HL-60 (cell line): ENCODE results near the gene PHF21B.

Experiments
- DNase-seq, 2 experiments: peaks; one replicate each; pipeline ENCODE4 v3.0.0-alpha.2; 2010 to 2020; ENCODE audit warnings: low read depth in 1 of 2, low spot score in 1 of 2
- H3K27ac ChIP-seq: fragments of 250-450 bp; sonication (Bioruptor Pico); replicated peaks from 2 replicates; pipeline ENCODE4 v1.5.1; 2020; ENCODE audit warnings: mild to moderate bottlenecking, moderate library complexity
- H3K27me3 ChIP-seq: fragments of 250-450 bp; sonication (Bioruptor Pico); 2 replicates; pipeline ENCODE4 v1.5.1; 2021; ENCODE audit warnings: mild to moderate bottlenecking, moderate library complexity; ENCODE audit not compliant: insufficient read depth, poor library complexity, severe bottlenecking
- H3K4me3 ChIP-seq: replicated peaks from 2 replicates; pipeline ENCODE4 v1.5.1; 2011; ENCODE audit warnings: mild to moderate bottlenecking, control low read depth, low read length; ENCODE audit not compliant: insufficient read depth
- GABPA ChIP-seq: IDR thresholded peaks from 2 replicates; pipeline ENCODE4 v1.6.1; 2012; ENCODE audit warnings: low read depth
- POLR2AphosphoS5 ChIP-seq: IDR thresholded peaks from 2 replicates; pipeline ENCODE4 v1.6.1; 2012; ENCODE audit warnings: low read depth
- SPI1 ChIP-seq: IDR thresholded peaks from 2 replicates; pipeline ENCODE4 v1.6.1; 2012; ENCODE audit warnings: low read depth, mild to moderate bottlenecking, borderline replicate concordance
- TF ChIP-seq, protein P1 (sequence below): IDR thresholded peaks from one replicate; pipeline ENCODE4 v1.5.1; 2011; ENCODE audit warnings: low read length, control low read depth, inconsistent platforms; ENCODE audit not compliant: insufficient read depth
- TF ChIP-seq, protein P2 (sequence below): IDR thresholded peaks from 2 replicates; pipeline ENCODE4 v1.6.1; 2012; ENCODE audit warnings: low read depth; ENCODE audit not compliant: insufficient replicate concordance

PHF21B gene

DNA sequence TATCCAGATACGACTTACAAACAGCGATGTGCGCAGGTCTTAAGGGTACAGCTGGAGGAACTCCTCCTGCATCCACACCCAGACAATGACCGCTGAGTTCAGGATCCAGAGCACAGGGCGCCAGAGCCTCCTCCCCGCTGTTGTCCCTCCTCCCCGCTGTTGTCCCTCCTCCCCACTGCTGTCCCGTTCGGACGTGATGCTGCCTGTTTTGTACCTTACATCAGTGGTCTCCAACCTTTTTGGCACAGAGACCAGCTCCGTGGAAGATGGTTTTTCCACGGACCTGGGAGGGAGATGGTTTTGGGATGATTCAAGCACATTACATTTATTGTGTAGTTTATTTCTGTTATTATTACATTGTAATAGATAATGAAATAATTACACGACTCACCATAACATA, 62.0 kb downstream of the PHF21B start:
- no peaks in the 10 kb centered on the region for H3K27me3 ChIP-seq
- H3K4me3 ChIP-seq = no peak overlapping the region
- DNase-seq = no peak
- H3K27ac ChIP-seq = no peak overlapping the region
- TF ChIP-seq GABPA (no peak), SPI1 (no peak), POLR2AphosphoS5 (no peak)
- TF ChIP-seq, protein P1, sequence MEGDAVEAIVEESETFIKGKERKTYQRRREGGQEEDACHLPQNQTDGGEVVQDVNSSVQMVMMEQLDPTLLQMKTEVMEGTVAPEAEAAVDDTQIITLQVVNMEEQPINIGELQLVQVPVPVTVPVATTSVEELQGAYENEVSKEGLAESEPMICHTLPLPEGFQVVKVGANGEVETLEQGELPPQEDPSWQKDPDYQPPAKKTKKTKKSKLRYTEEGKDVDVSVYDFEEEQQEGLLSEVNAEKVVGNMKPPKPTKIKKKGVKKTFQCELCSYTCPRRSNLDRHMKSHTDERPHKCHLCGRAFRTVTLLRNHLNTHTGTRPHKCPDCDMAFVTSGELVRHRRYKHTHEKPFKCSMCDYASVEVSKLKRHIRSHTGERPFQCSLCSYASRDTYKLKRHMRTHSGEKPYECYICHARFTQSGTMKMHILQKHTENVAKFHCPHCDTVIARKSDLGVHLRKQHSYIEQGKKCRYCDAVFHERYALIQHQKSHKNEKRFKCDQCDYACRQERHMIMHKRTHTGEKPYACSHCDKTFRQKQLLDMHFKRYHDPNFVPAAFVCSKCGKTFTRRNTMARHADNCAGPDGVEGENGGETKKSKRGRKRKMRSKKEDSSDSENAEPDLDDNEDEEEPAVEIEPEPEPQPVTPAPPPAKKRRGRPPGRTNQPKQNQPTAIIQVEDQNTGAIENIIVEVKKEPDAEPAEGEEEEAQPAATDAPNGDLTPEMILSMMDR = no peak
- TF ChIP-seq, protein P2, sequence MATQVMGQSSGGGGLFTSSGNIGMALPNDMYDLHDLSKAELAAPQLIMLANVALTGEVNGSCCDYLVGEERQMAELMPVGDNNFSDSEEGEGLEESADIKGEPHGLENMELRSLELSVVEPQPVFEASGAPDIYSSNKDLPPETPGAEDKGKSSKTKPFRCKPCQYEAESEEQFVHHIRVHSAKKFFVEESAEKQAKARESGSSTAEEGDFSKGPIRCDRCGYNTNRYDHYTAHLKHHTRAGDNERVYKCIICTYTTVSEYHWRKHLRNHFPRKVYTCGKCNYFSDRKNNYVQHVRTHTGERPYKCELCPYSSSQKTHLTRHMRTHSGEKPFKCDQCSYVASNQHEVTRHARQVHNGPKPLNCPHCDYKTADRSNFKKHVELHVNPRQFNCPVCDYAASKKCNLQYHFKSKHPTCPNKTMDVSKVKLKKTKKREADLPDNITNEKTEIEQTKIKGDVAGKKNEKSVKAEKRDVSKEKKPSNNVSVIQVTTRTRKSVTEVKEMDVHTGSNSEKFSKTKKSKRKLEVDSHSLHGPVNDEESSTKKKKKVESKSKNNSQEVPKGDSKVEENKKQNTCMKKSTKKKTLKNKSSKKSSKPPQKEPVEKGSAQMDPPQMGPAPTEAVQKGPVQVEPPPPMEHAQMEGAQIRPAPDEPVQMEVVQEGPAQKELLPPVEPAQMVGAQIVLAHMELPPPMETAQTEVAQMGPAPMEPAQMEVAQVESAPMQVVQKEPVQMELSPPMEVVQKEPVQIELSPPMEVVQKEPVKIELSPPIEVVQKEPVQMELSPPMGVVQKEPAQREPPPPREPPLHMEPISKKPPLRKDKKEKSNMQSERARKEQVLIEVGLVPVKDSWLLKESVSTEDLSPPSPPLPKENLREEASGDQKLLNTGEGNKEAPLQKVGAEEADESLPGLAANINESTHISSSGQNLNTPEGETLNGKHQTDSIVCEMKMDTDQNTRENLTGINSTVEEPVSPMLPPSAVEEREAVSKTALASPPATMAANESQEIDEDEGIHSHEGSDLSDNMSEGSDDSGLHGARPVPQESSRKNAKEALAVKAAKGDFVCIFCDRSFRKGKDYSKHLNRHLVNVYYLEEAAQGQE = no peak

DNA sequence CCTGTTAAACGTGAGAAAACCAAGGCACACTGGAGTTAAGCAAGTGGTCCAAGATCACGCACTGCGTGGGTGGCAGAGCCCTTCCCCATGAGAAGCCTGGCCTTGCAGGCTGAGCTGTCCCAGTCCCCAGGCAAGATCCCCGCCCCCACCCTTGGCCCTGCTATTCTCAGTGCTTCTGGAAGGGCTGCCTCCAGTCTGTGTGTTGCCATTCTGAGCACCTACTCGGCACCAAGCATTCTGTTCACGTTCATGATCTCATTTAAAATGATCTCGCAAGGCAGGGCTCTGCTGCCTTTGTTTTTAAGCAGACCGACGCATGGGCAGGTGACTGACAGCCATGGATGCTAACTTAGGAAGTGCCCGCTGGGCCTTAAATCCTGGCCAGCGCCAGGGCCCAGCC, 62.8 kb downstream of the PHF21B start:
- TF ChIP-seq GABPA (no peak), SPI1 (no peak), POLR2AphosphoS5 (no peak)
- TF ChIP-seq, protein P2 = no peak
- TF ChIP-seq, protein P1 = no peak
- no peak for DNase-seq
- Histone ChIP-seq H3K4me3 (no peak overlapping the region), H3K27ac (no peak overlapping the region), H3K27me3 (no peaks in the 10 kb centered on the region)

DNA sequence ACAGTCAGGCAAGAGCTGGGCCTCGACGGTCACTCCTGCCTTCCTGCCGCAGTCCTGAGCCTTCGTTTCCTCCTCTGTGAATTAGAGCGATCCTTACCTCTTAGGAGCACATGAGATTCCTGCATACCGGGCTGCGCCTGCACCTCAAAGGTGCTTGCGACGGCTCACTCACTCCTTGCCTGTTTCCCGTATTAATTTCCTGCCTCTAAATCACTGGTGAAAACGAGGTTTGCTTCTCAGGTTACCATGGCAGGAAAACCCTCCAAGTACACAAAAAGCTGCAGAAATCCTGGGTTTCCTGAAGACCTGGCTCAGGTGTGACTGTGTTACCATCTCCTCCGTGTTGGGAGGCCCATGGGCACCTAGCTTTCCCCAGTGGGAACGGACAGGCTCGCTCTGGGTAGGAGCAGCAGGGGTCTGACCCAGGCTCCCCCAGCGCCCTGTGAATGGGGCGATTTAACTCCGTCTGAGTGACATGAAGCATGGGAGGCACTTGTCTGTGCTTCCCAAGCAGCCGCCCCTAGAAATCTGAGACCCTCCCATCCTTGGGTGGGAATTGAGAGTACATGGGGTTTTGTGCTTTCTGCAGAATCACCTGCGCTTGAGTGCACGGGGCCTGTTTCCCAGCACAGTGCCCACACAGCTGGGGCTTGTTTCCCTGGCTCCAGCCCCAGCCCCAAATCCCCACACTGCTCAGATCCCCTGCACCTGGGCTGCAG, 64.8 kb downstream of the PHF21B start:
- Histone ChIP-seq H3K27me3 (no peaks in the 10 kb centered on the region), H3K4me3 (no peak overlapping the region), H3K27ac (no peak overlapping the region)
- DNase-seq = no peak
- TF ChIP-seq POLR2AphosphoS5 (no peak), SPI1 (no peak), GABPA (no peak)
- TF ChIP-seq, protein P1 = no peak
- TF ChIP-seq, protein P2 = no peak
